Cardiac fibroblast (primary cell): ENCODE results near the gene FNDC11.

Source experiments
- DNase-seq, 2 donors: peaks; one replicate each; pipeline versions ENCODE4 v3.0.0 to v3.0.0-alpha.2; 2010; ENCODE audit warnings: low read depth in 2 of 2
- H3K4me3 ChIP-seq, 2 donors: replicated peaks in 1 of 2; 1 replicate in 1 of 2; 2 replicates in 1 of 2; pipeline ENCODE4 v1.5.1; 2011; ENCODE audit warnings: low read depth in 2 of 2, low read length in 2 of 2, mild to moderate bottlenecking in 2 of 2, moderate library complexity in 1 of 2
- TF ChIP-seq, protein P1 (sequence below): IDR thresholded peaks from one replicate; pipeline ENCODE4 v1.5.1; 2011; ENCODE audit warnings: low read depth, mild to moderate bottlenecking, low read length, inconsistent platforms

The FNDC11 gene

DNA sequence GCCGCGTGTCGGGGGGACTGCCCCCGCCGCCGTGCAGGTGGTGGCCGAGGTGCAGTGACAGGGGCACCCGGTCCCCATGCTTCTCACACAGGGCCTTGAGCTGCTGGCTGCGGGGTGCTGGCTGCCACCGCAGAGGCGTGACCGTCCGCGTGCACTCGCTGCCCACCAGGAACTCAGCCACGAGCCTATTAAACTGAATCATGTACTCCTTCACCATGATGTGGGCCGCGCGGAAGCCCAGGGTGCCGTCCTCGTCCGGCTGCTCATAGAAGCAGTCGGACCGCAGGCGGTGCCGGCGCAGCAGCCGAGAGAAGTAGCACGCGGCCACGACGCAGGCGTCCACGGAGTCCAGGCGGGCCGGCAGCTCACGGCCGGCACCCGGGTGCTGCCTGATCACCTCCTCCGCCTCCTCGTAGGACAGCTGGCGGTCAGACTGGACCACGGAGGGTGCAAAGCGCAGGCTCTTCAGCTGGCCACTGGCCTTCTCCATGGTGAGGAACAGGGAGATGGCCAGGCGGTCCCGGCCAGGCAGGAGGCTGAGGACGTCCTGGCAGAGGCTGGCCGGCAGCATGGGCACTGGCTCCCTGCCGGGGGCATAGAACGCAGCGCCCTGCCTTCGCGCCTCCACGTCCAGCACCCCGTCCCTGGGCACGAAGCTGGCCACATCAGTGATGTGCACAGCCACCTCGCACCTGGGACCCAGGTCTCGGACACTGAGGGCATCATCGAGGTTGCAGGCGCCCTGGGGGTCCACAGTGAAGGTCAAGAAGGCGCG, 10.3 kb downstream of the FNDC11 start:
- no peak overlapping the region for H3K4me3 ChIP-seq
- TF ChIP-seq, protein P1, sequence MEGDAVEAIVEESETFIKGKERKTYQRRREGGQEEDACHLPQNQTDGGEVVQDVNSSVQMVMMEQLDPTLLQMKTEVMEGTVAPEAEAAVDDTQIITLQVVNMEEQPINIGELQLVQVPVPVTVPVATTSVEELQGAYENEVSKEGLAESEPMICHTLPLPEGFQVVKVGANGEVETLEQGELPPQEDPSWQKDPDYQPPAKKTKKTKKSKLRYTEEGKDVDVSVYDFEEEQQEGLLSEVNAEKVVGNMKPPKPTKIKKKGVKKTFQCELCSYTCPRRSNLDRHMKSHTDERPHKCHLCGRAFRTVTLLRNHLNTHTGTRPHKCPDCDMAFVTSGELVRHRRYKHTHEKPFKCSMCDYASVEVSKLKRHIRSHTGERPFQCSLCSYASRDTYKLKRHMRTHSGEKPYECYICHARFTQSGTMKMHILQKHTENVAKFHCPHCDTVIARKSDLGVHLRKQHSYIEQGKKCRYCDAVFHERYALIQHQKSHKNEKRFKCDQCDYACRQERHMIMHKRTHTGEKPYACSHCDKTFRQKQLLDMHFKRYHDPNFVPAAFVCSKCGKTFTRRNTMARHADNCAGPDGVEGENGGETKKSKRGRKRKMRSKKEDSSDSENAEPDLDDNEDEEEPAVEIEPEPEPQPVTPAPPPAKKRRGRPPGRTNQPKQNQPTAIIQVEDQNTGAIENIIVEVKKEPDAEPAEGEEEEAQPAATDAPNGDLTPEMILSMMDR: no peak
- DNase-seq: no peak

DNA sequence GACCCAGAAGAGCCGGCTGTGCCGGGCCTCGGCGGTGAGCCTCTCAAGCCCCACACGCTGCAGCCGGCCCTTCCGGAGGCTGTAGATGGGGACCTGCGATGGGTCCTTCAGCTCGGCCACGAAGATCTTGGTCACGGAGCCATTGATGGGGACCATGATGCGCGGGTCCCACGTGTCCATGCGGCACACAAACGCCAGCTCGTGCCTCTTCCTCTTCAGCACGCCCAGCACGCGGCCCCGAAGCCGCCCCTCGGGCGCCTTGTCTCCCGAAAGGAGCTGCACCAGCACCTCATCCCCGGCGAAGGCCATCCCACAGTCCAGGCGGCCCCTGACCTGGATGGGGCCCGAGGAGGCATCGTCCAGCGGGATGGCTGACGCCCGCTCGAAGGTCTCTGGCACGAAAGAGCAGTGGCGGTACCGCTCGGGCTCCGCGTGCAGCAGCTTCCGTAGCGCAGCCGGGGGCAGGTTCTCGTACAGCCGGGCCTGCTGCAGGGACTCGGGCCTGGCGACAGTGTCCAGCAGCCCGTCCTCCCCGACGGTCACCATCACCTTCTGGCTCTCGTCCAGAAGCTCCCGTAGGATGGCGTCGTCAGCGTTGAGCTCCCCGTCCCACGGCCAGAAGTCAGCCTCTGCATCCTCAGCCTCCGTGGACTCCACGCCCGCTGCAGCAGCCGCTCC, 11.2 kb downstream of the FNDC11 start:
- TF ChIP-seq, protein P1: no peak
- H3K4me3 ChIP-seq: no peak overlapping the region
- DNase-seq: no peak

DNA sequence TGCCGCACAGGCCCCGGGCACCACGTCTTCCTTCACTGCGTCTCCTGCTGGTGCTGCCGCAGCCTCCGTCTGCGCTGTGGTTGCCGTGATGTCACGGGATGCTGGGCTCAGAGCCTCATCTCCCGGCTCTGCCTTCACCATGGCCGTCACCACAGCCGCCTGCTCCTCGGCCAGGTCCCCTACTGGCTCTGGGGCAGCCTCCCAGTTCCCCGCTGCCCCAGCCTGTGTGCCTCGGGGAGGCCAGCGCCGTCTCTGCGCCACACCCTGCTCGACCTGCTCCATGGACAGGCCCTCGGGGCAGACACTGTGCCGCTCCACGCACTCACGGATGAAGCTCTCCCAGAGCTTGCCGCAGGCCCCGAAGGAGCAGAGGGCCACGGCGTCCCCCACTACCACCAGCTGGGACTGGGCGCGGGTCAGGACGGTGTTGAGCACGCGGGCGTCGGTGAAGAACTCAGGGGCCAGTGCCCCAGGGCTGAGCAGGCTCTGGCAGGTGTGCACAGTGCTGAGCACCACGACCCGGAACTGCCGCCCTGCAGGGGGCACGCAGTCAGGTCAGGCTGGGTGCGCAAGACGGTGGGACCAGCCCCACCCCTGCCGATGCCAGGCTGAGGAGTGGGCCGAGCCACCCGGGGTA, 11.9 kb downstream of the FNDC11 start:
- no peak overlapping the region for H3K4me3 ChIP-seq
- no peak for DNase-seq
- TF ChIP-seq, protein P1: no peak

DNA sequence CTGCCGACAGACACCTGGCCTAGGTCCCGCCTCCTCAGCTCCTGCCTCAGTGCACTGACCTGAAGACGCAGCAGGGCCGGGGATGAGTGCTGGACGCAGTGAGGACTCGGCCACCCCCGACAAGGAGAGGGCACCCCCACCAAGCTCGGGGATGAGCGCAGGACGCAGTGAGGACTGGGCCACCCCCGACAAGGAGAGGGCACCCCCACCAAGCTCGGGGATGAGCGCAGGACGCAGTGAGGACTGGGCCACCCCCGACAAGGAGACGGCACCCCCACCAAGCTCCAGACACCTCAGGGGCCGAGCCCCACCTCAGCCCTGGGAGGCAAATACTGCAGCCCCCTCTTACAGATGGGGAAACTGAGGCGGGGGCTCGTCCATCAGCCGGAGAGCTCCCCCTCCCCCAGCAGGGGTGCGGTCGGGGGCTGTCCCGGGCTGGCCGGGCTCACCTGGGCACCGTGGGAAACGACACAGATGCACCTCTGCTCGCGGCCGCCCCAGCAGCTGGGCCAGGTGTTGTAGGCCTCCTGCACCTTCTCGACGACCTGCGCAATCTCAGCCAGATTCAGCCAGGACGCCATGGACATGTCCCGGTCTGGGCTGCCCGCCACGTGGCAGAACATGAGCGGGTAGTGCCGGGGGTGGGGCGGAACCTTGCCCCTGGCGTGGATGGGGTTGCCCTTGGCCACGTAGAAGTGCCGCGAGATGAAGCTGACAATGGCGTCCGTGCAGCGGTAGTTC, 12.6 kb downstream of the FNDC11 start:
- no peak for DNase-seq
- TF ChIP-seq, protein P1: no peak
- no peak overlapping the region for H3K4me3 ChIP-seq

DNA sequence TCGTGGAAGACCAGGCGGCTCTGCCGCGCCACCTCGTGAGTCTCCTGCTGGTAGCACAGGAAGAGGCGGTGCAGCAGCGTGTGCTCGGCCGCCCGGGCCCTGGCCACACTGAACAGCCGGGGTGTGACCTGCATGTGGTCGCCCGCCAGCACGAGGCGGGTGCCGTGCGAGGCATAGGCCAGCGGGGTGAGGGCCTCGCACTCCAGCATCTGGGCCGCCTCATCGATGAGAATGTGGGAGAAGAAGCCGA, 13.1 kb downstream of the FNDC11 start:
- DNase-seq: no peak
- TF ChIP-seq, protein P1: no peak
- H3K4me3 ChIP-seq: no peak overlapping the region

DNA sequence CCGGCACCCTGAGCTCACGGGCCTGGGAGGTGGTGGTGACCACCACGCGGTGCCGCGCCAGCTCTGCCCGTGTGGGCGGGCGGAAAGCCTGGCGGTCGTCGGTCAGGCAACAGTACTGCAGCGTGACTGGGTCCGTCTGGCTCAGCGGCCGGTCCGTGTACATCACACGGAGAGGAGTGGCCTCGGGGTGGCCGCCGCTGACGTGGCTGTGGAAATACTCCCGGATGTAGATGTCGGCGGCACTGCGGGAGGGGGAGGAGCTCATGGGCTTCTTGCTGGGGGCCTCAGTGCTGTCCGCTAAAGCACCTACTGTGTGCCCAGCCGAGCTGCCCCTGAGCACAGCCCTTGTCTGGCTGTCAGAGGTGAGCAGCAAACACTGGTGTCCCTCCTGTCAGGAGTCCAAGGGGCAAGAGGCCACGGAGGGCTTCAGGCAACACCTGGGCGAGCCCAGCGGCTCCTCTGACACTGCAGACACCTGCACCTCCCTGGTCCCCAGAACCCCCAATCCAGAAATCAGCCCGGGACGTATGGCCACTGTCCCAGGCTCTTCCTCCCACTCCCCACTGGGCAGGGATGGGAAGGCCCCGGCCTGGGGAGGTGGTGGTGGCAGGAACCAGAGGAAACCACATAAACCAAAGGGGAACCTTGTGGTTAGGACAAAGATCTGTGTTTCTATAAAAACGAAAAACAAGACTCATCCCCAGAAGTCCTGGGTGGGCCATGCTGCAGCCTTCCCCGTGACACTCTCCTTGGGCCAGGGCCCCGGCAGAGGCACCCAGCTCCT, 13.6 kb downstream of the FNDC11 start:
- no peak for DNase-seq
- TF ChIP-seq, protein P1: no peak
- no peak overlapping the region for H3K4me3 ChIP-seq
